Measurements from ENCODE around the gene SH3PXD2B. TPM values are rescaled to one million over a fixed set of nuclear protein-coding genes. Genes with fewer than 3 reads are reported as not detected.
A peak's percentile ranks its signal among the peaks of the same experiment; 100 is the strongest.
"Not testable (repeated sequence)": the region's sequence is repeated elsewhere in the genome, so short reads cannot be mapped to it uniquely, and the experiment has no call there.

SH3PXD2B gene
- total RNA-seq, 1 donor from 2014 or later: 12.9 TPM

DNA sequence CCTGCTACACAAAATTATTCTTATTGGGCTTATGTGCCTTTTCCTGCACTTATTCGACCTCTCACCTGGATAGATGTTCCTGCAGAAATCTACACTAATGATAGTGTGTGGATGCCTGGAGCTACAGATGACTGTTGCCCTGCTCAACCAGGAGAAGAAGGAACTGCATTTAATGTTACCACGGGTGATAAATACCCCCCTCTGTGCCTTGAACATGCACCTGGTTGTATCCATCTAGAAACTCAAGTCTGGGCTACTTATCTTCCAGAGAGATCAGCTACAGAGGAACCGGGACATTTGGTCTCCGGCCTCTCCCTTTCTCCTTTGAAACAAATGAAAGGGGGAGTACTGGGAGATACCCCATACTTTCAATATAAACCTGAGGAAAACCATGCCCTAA is 54.5 kb downstream of the SH3PXD2B start:
- DNase-seq (ENCODE audit: low read depth): no peak

DNA sequence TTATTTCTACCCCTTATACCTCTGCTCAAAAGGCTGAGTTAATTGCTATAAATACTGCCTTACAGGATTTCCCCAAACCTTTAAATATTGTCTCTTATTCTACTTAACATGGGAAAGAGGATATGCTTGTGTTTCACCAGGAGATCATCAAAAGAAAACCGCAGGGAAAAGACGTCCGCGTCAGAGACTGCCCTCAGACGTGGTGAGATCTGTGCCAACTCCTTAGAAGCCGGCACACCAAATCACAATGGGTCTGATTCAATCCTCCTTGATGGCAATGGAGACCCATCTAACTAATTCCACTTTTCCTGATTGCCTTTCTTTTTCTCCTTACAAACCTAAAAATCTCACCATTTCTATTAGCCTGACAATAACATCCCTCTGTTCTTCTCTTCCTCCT is 55.0 kb downstream of the SH3PXD2B start:
- DNase-seq (ENCODE audit: low read depth): no peak

DNA sequence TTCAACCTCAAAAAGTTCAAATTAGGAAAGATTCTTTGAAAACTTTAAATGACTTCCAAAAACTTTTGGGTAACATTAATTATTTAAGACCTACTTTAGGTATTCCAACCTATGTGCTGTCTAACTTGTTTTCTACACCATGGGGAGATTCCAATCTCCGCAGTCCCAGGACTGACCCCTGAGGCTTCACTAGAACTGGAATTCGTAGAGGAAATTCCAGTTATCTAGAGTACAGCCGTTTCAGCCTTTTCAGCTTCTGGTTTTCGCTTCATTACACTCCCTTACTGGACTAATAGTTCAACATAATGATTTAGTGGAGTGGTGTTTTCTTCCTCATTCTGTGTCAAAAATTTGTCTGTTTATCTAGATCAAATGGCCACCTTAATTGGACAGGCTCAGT is 55.7 kb downstream of the SH3PXD2B start:
- DNase-seq (ENCODE audit: low read depth): not testable (repeated sequence)

DNA sequence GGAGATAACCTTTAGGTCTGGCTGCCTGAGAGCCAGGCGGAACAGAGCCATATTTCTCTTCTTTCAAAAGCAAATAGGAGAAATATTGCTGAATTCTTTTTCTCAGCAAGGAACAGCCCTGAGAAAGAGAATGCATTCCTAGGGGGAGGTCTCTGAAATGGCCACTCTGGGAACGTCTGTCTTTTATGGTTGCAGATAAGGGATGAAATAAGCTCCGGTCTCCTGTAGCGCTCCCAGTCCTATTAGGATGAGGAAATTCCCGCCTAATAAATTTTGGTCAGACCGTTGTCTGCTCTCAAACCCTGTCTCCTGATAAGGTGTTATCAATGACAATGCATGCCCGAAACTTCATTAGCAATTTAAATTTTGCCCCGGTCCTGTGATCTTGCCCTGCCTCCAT is 57.3 kb downstream of the SH3PXD2B start:
- not testable (repeated sequence) for DNase-seq (ENCODE audit: low read depth)

DNA sequence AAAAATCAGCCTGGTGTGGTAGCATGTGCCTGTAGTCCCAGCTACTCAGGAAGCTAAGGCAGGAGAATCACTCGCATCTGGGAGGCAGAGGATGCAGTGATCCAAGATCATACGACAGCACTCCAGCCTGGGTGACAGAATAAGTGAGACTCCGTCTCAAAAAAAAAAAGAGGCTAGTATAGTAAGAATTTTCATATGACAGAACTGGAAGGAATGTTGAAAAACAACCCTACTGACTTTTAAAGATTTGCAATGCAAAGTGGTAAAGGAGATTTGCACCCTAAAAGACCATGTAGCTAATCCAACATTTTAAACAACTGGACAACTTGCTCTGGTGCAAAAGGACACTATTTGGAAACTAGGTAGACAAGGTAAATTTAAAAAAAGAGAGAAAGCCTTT is 58.1 kb downstream of the SH3PXD2B start:
- DNase-seq (ENCODE audit: low read depth): no peak

DNA sequence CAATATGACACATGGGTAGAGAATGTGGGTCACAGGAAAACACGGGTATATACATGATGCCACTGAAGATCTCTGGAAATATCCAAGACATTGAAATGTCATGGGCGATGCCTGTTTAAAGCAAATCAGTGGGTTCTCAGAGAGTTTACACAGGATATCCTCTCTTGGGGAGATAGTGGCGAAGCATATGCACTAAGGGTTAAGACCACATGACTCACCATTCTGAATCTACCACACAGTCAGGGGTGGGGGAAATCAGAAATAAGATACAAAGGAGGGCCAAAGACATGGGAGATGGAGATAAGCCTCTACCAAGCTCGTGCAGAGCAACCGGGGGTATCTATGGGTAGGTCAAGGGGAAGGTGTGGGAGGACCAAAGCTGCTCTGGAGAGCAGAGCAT is 58.8 kb downstream of the SH3PXD2B start:
- DNase-seq (ENCODE audit: low read depth): no peak

DNA sequence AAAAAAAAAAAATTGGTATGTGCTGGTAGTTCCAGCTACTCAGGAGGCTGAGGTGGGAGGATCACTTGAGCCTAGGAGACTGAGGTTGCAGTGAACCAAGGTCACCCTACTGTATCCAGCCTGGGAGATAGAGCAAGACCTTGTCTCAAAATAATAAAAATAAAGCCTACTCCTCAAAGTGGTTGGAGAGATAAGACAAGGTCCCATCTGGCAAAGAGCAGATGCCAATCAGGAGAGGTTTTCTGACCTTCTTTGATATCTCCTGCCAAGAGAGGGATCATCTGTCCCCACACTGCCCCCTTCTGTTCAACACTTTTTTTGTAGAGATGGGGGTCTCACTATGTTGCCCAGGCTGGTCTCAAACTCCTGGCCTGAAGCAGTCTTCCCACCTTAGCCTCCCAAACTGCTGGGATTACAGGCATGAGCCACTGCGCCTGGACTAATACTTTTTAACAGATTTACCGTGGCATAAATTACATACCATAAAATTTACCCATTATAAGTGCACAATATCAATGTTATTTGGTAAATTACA is 64.7 kb downstream of the SH3PXD2B start:
- no peak for DNase-seq (ENCODE audit: low read depth)

DNA sequence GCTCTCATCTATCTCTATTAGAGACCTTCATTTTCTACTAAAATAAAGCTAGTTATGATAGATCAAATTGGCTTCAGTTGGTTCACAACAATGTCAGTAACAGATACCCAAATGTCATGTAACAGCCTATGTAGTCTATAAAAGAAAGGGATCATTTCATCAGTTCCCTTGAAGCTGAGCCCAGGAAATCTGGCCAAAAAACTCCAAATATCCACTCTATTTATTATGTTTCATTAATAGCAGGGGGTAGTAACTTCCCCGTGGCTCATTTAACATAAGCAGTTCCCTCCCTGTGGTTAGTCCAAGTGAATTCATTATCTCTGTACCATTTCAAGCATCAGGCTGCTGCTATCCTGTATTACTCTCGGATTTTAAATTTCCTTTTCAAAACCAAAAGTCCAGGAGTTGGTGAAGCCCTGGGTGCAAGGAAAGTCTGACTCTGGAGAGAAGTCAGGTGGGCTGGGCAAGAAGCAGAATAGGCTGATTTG is 66.0 kb downstream of the SH3PXD2B start:
- DNase-seq (ENCODE audit: low read depth): no peak

DNA sequence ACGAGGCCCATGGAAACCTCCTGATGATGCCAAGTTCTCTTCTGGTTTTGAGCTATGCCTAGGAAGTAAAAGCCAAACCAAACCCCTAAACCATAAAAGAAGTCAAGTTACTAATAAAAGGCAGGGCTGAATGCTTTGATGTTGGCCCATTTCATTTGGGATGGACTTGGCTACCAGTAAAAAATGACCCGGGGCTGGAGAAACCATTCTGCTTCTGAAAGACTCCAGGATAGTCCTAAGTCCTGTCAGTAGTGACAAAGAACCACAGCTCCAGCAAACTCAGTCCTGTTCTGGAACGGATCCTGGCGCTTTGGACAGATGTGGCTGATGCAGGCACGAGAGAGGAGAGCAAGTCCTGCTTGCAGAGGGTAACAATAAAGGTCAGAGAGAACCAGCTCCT is 68.6 kb downstream of the SH3PXD2B start:
- DNase-seq (ENCODE audit: low read depth): no peak

DNA sequence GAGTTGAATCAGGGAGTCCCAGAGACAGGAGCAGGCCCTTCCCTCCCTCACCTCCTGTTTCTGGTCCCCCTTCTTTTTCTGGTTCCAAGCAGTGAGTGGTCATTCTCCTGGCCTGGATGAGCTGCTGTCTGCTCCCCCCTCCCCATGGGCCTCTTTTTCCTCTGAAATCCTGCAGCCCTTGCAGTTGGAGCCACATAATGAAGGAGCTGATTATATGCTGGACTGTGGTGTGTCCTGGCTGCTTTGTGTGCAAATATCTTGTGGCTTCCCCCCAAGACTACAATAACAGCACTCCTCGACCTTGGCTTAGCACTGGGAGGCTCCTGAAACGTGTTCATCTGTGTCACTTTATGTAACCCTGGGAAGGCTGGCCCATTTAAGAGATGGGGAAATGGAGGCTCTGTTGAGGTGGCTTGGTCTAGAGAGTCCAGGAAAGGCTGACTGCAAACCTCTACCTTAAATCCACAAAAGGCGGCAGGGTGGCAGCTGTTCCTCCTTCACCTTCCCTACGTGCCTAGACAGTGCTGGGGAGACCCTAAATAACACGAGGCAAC is 69.2 kb downstream of the SH3PXD2B start:
- DNase-seq (ENCODE audit: low read depth): no peak

DNA sequence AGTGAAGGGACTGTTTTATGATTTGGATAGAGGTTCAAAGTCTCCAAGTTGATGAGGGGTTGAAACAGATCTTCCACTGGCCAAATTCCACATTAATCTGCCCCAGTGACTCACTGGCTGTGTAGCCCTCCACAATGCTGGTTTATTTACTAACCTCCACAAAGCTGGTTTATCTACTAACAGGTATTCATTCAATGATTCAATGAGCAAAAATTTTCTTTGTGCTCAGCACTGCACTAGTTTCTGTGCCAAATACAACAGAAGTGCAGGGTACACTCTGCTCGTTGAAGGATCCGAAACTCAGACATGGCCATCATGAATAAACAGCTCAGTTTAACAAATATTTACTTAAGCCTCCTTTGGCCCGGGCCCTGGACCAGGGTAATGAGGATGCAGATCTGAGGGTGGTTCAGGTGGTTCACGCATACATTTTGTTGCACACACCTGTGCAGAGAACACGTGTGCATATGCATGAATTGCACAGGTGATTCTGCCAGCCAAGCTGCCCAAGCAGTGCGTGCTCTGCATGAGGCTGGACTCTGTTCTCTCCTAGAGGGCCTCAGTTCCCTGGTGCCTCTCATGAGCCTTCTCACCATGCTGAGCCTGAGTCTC is 71.0 kb downstream of the SH3PXD2B start:
- peak; percentile 84 for DNase-seq (ENCODE audit: low read depth)

DNA sequence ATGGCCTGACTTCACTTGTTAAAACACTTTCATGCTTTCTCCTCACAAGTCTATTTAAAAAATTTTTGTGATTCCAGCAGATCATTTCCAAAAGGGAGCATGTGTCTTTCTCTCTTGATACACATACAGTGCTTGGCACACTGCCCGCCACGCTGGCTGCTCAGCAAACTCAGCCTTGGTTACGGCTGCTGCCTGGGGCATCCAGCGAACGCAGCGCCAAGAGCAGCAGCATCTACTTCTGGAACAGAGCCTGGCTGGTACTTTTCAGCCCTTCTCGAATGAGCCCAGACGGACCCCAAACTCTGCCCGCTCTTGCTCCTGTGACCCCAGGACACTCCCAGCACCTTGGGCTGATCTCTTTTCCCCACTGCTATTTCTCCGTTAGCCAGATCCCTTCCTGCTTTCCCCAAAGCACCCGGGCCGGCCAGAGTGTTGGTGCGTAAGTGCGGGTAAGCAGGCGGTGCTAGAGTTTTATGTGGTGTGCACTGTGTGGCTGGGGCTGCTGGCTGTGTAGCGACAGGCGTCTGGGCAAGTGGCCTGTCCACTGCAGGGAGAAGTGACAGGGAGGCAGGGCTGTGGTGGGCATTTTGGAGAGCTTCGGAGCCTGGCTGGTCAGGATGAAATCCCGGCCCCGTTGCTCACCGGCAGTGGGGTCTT is 73.2 kb downstream of the SH3PXD2B start:
- no peak for DNase-seq (ENCODE audit: low read depth)

DNA sequence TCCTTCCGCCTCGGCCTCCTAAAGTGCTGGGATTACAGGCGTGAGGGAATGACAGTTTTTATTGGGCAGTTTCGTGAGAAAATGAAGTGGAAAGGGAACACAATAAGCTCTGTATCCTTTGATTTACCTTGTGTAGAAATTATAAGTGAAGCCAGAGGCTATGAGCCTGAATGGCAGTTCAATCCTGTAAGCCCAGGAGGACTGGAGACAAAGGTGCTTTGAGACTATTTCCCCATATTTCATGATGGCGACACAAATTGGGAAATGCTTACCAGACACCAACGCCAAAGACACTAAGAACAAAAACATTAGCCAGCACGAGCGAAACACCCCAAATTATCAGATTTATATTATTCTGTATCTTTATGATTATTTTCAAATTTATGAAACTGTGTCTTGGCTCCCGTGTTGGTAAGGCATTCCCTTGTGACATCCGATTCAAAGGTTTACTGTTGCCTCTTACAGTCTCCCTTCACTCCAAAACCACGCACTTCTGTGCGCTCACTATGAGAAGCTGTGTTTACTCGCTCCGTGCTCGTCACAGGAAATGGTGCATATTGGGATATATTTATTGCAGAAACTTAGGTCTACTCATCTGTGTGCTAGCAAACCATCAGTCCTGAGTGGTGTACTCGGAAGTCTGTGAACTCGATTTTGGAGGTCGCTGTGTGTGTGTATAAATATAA is 73.9 kb downstream of the SH3PXD2B start:
- DNase-seq (ENCODE audit: low read depth): no peak

DNA sequence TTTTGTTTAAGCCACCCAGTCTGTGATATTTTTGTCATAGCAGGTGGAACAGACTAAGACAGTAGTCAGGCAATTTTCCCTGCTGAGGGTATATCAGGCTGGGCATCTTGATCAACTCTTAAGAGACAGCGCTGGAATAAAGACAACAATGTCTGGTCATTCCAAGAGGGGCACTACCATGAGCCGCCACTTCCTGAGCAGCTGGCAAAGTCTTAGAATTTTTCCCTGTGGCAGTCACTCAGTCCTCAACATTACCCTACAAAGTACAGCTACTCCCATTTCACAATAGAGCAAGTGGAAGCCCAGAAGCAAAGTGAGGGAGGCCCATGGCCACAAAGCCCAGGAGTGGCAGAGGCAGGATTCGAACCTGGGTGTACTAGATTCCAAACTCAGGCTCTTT is 74.8 kb downstream of the SH3PXD2B start:
- DNase-seq (ENCODE audit: low read depth): no peak

DNA sequence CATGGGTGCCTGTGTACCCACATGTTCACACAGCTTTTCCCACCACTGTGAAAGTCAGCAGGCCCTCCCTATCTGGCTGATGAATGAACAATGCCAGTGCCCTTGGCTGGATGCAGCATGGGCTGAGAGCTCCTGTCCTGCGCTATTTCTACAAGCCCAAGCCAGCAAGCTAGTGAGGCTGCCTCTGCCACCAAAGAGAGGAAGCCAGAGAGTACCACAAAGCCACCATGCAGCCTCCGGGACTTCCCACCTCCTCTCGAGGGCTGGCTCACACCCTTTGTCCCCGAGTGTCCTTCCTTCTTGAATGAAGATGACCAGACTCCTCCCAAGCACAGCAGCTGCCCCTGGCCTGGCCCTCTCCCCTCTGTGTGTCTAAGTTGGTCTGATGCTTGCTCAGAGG is 76.5 kb downstream of the SH3PXD2B start:
- DNase-seq (ENCODE audit: low read depth): no peak

DNA sequence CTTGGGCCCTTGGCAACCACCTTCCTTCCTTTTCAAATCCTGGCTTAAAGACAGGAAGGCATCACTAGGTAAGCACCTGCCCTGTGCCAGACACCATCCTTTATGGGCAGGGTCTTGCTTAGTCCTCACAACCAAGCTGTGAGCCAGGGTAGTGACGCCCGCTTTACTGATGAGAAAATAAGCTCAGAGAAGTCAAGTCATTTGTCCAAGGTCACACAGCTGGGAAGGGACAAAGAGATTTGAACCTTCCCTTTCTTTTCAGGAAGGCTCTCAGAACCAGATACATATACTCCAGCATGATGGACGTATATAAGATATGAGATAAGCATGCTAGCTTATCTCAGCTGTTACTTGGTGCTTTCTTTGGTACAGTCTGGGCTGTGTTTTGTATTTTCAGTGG is 76.9 kb downstream of the SH3PXD2B start:
- no peak for DNase-seq (ENCODE audit: low read depth)

DNA sequence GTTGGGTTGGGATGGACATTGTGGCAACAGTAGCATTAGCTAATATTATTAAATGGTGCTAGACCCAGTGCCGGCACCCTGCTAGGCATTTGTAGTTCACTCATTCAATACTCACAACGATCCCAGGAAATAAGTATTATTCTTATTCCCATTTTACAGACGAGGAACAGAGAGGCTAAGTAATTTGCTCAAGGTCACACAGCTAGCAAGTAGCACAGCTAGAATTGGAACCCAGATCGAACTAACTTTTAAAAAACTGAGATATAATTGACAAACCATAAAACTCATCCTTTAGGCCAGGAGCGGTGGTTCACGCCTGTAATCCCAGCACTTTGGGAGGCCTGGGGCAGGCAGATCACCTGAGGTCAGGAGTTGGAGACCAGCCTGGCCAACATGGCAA is 79.5 kb downstream of the SH3PXD2B start:
- no peak for DNase-seq (ENCODE audit: low read depth)

DNA sequence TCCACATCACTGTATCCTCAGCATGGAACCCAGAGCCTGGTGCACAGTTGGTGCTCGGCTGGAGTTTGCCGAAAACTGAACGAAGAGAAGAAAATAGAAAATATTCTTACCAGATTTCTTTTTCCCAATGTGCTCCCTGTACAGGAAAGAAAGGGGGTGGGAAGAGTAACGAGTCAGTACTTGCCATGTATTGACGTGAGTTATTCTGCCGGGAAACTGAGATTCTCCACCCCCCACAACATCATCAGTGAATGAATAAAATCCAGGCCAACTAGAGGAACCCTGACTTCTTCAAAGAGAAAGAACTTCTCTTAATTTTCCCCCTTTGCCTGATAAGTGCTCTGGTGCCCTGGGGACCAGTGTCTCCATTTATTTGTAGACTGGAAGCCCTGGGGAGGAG is 80.6 kb downstream of the SH3PXD2B start:
- DNase-seq (ENCODE audit: low read depth): no peak

DNA sequence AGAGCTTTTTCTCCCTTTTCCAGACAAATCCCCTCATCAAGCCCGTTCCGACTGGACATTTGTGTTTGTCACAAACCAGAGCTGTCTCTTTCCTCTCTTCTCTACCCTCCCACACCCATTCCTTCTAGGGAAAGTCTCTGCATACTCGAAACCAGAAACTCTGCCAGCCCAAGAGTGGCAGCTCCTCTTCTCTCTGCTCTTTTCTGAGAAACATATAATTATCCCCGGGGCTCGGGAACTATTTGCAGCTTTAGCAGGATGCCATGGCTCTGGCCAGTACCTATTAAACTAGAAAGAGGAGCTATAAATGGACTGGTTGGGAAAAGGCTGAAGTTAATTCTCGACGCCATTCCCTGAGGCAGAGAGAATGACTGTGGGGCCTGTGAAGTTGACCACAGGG is 82.6 kb downstream of the SH3PXD2B start:
- DNase-seq (ENCODE audit: low read depth): no peak

DNA sequence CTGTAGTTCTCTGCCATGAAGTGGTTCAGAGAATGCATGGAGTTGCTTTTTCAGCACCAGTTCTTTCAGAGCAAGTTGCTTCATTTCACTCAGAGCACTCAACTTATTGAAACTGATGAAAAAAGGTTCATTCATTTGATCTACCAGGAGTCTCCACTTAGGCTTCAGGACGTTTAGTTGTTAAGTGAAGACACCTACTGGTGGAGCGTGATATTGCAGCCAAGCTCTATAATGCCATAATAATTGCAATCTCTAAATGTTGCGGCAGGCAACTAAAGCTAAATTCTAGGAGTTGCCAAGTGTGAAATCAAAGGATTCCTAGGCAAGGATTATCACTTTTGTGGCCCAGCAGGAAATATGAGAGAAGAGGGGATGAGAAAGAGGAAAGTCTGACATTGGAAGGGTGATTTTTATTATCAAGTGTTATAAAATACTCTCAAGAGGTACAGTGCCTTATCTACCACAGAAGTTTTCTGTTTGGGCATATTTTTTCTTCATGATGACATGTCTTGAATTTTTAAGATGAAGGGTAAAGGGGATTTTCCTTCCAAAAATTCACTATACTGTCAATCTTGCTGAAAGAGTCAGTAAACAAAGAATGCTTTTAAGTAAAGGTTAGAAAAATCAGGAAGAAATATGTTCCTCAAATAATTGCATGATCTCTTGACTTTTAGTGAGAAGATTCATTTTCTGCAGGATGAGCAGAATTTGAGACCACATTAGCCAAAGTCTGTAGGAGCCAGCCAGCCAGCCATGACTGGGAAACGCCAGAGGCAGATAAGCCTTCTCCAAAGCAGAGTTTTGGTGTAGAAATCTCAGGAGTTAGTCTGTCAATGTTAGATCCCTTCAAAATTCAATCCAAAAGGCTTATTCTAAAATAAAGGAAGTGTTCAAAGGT is 83.4 kb downstream of the SH3PXD2B start:
- peak; percentile 31 for DNase-seq (ENCODE audit: low read depth)

DNA sequence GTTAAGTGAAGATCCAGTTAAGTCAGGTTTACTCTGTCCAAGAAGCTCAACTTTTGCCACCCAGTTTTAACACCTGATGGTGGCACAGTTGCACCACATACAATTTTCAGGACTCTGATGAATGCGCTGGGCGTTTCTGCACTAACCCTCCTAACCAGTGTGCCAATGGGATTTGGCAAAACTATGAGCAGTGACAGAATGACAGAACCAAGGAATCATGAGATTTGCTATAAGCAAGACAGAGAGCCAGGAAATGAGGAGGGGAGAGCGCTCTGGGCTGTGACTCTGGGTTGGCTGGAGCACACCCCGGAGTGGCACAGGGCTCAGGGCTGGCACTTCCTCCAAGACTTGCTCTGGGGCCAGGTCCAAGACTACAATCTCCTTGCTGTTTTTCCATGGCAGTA is 84.1 kb downstream of the SH3PXD2B start:
- no peak for DNase-seq (ENCODE audit: low read depth)

DNA sequence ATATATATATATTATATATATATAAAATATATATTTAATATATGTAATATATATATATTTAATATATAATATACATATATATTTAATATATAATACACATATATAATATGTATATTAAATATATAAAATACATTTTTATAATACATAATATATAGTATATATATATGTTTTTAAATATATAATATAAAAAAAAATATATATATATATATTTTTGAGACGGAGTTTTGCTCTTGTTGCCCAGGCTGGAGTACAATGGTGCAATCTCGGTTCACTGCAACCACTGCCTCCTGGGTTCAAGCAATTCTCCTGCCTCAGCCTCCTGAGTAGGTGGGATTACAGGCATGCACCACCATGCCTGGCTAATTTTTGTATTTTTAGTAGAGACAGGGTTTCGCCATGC is 85.6 kb downstream of the SH3PXD2B start:
- DNase-seq (ENCODE audit: low read depth): not testable (repeated sequence)

All from renal cortical epithelial cell (primary cell).